ENCODE results near the gene PROC. TPM values are rescaled to one million over a fixed set of nuclear protein-coding genes. Genes with fewer than 3 reads are reported as not detected.

The PROC gene
- total RNA-seq, 2 experiments from 2014 or later = 0.41 to 0.59 TPM

- no TSS peak for BruUV-seq (replicated peaks)
- H3K9me2 ChIP-seq (ENCODE audit: insufficient read depth, low read length) = no peaks in the 10 kb centered on the region
- H3K4me1 ChIP-seq (ENCODE audit: insufficient read depth, low read length, poor library complexity, severe bottlenecking) = no peaks in the 10 kb centered on the region
- intact Hi-C loops (cut with micrococcal nuclease; ENCODE audit: unreplicated experiment) = no loop called here
- ChIA-PET POLR2A (interaction anchor here (0.6 to 0.8 kb wide), 2 partner anchors 58 to 364 kb away, joined by 3 to 5 read pairs; no protein-coding TSS in a partner anchor), CTCF (ENCODE audit: unreplicated experiment) (no interaction called here)
- TF ChIP-seq EZH2phosphoT487 (IDR thresholded peaks at IDR 0.05; ENCODE audit: borderline replicate concordance, low read depth, low read length) = no peak
- TF ChIP-seq, protein P1, sequence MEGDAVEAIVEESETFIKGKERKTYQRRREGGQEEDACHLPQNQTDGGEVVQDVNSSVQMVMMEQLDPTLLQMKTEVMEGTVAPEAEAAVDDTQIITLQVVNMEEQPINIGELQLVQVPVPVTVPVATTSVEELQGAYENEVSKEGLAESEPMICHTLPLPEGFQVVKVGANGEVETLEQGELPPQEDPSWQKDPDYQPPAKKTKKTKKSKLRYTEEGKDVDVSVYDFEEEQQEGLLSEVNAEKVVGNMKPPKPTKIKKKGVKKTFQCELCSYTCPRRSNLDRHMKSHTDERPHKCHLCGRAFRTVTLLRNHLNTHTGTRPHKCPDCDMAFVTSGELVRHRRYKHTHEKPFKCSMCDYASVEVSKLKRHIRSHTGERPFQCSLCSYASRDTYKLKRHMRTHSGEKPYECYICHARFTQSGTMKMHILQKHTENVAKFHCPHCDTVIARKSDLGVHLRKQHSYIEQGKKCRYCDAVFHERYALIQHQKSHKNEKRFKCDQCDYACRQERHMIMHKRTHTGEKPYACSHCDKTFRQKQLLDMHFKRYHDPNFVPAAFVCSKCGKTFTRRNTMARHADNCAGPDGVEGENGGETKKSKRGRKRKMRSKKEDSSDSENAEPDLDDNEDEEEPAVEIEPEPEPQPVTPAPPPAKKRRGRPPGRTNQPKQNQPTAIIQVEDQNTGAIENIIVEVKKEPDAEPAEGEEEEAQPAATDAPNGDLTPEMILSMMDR (conservative IDR thresholded peaks at IDR 0.05; ENCODE audit: low read length) = no peak
- no peak overlapping the region for H3K4me3 ChIP-seq (ENCODE audit: low read depth, low read length, poor library complexity, severe bottlenecking)
- no peak for DNase-seq (ENCODE audit: low spot score)
- no peak overlapping the region for H2AFZ ChIP-seq (ENCODE audit: low read length)
- no peaks in the 10 kb centered on the region for H3K9me3 ChIP-seq (ENCODE audit: low read length)
- no peaks in the 10 kb centered on the region for H4K20me1 ChIP-seq (ENCODE audit: insufficient read depth, low read length)
- H3K27ac ChIP-seq (ENCODE audit: low read depth, low read length, poor library complexity, severe bottlenecking) = no peak overlapping the region
- no peaks in the 10 kb centered on the region for H3K79me2 ChIP-seq (ENCODE audit: insufficient read depth, low read depth, low read length)
- no peaks in the 10 kb centered on the region for H3K36me3 ChIP-seq (ENCODE audit: insufficient read depth, low read length)
- H3K4me2 ChIP-seq (ENCODE audit: low read length) = no peak overlapping the region
Observed at GRCh38 chr2:127434515-127434914, 16.3 kb downstream of the PROC start.

- no peaks in the 10 kb centered on the region for H3K4me1 ChIP-seq (ENCODE audit: insufficient read depth, low read length, poor library complexity, severe bottlenecking)
- no peaks in the 10 kb centered on the region for H3K9me3 ChIP-seq (ENCODE audit: low read length)
- no peak overlapping the region for H3K4me2 ChIP-seq (ENCODE audit: low read length)
- H2AFZ ChIP-seq (ENCODE audit: low read length) = no peak overlapping the region
- no peaks in the 10 kb centered on the region for H3K9me2 ChIP-seq (ENCODE audit: insufficient read depth, low read length)
- intact Hi-C loops (cut with micrococcal nuclease; ENCODE audit: unreplicated experiment) = no loop called here
- TF ChIP-seq, protein P1 (conservative IDR thresholded peaks at IDR 0.05; ENCODE audit: low read length) = no peak
- no peak for TF ChIP-seq EZH2phosphoT487 (IDR thresholded peaks at IDR 0.05; ENCODE audit: borderline replicate concordance, low read depth, low read length)
- no peak overlapping the region for H3K4me3 ChIP-seq (ENCODE audit: low read depth, low read length, poor library complexity, severe bottlenecking)
- H3K79me2 ChIP-seq (ENCODE audit: insufficient read depth, low read depth, low read length) = no peaks in the 10 kb centered on the region
- H3K36me3 ChIP-seq (ENCODE audit: insufficient read depth, low read length) = no peaks in the 10 kb centered on the region
- POLR2A ChIA-PET = no interaction called here
- no peak overlapping the region for H3K27ac ChIP-seq (ENCODE audit: low read depth, low read length, poor library complexity, severe bottlenecking)
- no peaks in the 10 kb centered on the region for H4K20me1 ChIP-seq (ENCODE audit: insufficient read depth, low read length)
- no TSS peak for BruUV-seq (replicated peaks)
- no peak for DNase-seq (ENCODE audit: low spot score)
- CTCF ChIA-PET (ENCODE audit: unreplicated experiment) = no interaction called here
Observed at GRCh38 chr2:127437056-127437455, 18.8 kb downstream of the PROC start.

DNA sequence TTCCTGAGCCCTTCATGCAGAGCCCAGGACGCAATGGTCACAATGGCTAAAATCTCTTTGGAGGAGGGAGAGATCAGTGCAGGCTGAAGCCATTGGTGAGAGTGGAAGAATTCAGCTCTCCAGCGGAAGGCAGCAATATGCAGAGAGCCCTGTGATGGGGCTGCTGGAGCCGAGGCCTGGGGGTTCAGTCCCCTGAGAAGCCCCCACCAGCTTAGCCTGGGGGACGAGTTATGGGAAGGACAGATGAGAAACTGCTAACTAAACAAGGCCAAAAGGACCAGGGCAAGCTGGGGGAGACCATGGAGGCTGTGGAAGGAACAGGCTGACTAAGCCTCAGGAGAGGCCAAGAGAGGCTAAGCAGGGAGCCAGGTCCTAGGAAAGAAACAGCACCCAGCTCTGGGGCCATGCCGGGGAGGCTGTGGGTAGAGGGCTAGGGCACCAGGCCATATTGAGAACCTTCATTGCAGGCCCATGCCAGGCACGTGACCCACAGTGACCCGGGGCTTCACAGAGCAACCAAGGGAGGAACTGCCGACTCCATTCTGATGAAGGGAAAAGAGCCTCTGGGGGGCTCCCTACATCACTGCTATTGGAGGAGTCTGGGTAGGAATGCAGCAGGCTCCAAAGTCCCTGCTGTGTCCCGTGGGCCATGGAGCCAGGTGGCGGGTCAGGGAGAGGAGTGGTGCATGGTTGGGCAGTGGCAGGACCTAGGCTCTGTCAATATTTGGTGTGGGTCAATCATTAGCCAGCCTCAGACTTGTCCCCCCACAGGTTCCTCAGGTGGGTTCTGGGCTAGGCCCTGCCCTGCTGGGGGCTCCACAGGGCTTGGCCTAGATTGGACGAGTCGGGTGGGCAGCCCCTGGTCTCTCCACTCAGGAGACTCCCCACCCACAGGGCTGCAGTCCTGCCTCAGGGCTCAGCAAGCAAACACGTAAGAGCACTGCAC, 19.8 kb downstream of the PROC start:
- Histone ChIP-seq H3K9me2 (ENCODE audit: insufficient read depth, low read length) (no peaks in the 10 kb centered on the region), H3K4me3 (ENCODE audit: low read depth, low read length, poor library complexity, severe bottlenecking) (no peak overlapping the region), H2AFZ (ENCODE audit: low read length) (no peak overlapping the region), H3K36me3 (ENCODE audit: insufficient read depth, low read length) (no peaks in the 10 kb centered on the region), H4K20me1 (ENCODE audit: insufficient read depth, low read length) (no peaks in the 10 kb centered on the region), H3K9me3 (ENCODE audit: low read length) (no peaks in the 10 kb centered on the region), H3K4me2 (ENCODE audit: low read length) (no peak overlapping the region), H3K4me1 (ENCODE audit: insufficient read depth, low read length, poor library complexity, severe bottlenecking) (no peaks in the 10 kb centered on the region), H3K79me2 (ENCODE audit: insufficient read depth, low read depth, low read length) (no peaks in the 10 kb centered on the region), H3K27ac (ENCODE audit: low read depth, low read length, poor library complexity, severe bottlenecking) (no peak overlapping the region)
- POLR2A ChIA-PET = no interaction called here
- no peak for DNase-seq (ENCODE audit: low spot score)
- intact Hi-C loops (cut with micrococcal nuclease; ENCODE audit: unreplicated experiment) = no loop called here
- CTCF ChIA-PET (ENCODE audit: unreplicated experiment) = no interaction called here
- TF ChIP-seq, protein P1 (conservative IDR thresholded peaks at IDR 0.05; ENCODE audit: low read length) = no peak
- TF ChIP-seq EZH2phosphoT487 (IDR thresholded peaks at IDR 0.05; ENCODE audit: borderline replicate concordance, low read depth, low read length) = no peak
- no TSS peak for BruUV-seq (replicated peaks)
